Measurements from ENCODE around the gene CHST13. TPM values are rescaled to one million over a fixed set of nuclear protein-coding genes. Genes with fewer than 3 reads are reported as not detected.

CHST13 gene
- not detected in 2 replicates for total RNA-seq

DNA sequence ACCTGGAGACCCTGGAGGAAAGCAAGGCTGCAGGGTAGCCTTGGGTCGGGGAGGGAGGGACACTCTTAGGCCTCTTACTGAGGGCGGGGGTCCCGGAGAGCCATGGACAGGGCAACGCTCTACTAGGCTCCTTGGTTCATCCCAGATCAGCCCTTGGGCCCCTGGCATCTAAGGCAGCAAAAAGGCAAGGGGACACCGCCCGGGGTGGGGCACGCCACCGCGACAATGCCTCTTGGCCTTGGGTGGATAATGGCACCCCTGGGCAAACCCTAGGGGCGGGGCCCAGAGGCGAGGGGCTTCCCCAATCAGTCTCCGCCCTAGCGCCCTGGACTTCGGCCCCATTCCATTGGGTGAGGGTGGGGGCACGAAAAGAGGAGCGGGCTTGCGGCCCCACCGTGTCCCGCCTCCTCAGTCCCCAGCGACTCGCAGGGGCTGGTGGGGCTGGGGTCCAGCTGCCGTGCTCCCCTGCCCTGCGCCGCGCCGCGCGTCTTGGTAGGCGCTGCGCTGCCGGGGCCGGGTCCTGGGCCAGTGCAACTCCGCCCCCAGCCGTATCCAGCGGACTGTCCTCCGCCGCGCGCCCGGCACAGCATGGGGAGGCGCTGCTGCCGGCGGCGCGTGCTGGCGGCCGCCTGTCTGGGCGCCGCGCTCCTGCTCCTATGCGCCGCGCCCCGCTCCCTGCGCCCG is at the start of gene CHST13:
Gene CHST13, plus strand, starts transcription at position 411 of the 684 bp plus-strand sequence. Its CDS starts 178 bp downstream, at position 589.

GRCh38 chr3:126475413-126476114 is 48.4 kb upstream of the CHST13 start, which contains the start of gene ZXDC:
ZXDC (minus strand) TSS chr3:126475891; CDS start chr3:126475865, 26 bp downstream.

DNA sequence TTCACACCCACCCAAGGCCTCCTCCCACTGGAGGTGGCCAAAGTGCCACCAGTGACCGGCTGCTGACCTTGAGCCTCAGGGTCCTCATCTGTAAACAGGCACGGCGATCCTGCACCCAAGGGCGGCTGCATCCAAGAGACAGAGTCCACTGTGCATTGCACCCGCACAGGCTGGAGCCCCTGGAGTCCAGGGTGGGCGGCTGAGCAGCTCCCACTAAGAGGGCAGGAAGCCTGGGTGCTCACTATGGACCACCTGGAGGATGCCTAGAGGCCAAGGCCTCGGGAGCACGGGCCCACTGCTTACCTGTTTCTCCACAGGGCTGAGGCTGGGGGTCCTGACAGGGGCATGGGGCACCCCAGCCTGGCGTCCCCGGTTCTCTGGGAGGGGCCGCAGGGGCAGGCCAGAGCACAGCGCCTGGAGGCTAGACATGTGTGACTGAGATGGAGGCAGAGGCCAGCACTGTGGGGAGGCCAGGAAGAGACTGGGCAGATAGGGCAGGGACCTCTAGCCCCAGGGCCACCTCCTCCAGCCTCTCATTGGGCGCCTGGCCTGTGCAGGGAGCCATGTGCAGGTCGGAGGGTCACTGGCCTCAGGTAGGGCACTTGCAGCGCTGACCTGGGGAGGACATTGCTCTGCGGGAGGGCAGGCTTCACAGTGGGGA is 6.5 kb upstream of the CHST13 start, which contains the start of gene UROC1:
Gene UROC1, minus strand, starts transcription at position 483 of the 661 bp plus-strand sequence. Its CDS starts 54 bp downstream, at position 429.

GRCh38 chr3:126558336-126559071 is 34.5 kb downstream of the CHST13 start, which contains the start of gene C3orf22:
C3orf22 (minus strand) TSS chr3:126558932; CDS start chr3:126553390, 5,542 bp downstream.

Small RNA genes lying within 50 kb of the gene (small RNA-seq; reads per million reads assigned to genes)
- not detected for gene RNA5SP138

Other genes starting within 250 kb of the CHST13 start
- 1.2 and 1.8 TPM in 2 replicates for gene KLF15, start 166.7 kb upstream of the CHST13 start, total RNA-seq
- not detected in 2 replicates for gene CFAP100, start 129.2 kb upstream of the CHST13 start, total RNA-seq
- 20.5 and 23.1 TPM in 2 replicates for gene ZXDC, start 48.3 kb upstream of the CHST13 start, total RNA-seq
- gene UROC1, start 6.4 kb upstream of the CHST13 start, total RNA-seq = not detected in 2 replicates
- gene C3orf22, start 34.8 kb downstream of the CHST13 start, total RNA-seq = not detected in 2 replicates
- 6.9 and 9.8 TPM in 2 replicates for gene TXNRD3, start 131.0 kb downstream of the CHST13 start, total RNA-seq
- 6.8 and 7.6 TPM in 2 replicates for gene CHCHD6, start 180.1 kb downstream of the CHST13 start, total RNA-seq

Measured in thoracic aorta endothelial cell (primary cell).